ENCODE data around the gene AP1B1. TPM values are rescaled to one million over a fixed set of nuclear protein-coding genes. Genes with fewer than 3 reads are reported as not detected.

Gene AP1B1
- total RNA-seq, 1 experiment from 2014 or later = 77.9 TPM

- TF ChIP-seq ZNF219 (CRISPR knock-in tag; IDR thresholded peaks at IDR 0.05; ENCODE audit: borderline replicate concordance) = peak; percentile 97
- TF ChIP-seq, protein P1, sequence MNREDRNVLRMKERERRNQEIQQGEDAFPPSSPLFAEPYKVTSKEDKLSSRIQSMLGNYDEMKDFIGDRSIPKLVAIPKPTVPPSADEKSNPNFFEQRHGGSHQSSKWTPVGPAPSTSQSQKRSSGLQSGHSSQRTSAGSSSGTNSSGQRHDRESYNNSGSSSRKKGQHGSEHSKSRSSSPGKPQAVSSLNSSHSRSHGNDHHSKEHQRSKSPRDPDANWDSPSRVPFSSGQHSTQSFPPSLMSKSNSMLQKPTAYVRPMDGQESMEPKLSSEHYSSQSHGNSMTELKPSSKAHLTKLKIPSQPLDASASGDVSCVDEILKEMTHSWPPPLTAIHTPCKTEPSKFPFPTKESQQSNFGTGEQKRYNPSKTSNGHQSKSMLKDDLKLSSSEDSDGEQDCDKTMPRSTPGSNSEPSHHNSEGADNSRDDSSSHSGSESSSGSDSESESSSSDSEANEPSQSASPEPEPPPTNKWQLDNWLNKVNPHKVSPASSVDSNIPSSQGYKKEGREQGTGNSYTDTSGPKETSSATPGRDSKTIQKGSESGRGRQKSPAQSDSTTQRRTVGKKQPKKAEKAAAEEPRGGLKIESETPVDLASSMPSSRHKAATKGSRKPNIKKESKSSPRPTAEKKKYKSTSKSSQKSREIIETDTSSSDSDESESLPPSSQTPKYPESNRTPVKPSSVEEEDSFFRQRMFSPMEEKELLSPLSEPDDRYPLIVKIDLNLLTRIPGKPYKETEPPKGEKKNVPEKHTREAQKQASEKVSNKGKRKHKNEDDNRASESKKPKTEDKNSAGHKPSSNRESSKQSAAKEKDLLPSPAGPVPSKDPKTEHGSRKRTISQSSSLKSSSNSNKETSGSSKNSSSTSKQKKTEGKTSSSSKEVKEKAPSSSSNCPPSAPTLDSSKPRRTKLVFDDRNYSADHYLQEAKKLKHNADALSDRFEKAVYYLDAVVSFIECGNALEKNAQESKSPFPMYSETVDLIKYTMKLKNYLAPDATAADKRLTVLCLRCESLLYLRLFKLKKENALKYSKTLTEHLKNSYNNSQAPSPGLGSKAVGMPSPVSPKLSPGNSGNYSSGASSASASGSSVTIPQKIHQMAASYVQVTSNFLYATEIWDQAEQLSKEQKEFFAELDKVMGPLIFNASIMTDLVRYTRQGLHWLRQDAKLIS (CRISPR knock-in tag; IDR thresholded peaks at IDR 0.05; ENCODE audit: borderline replicate concordance) = peak; percentile 88; the same call in 1 of the 2 replicates
- TF ChIP-seq ETV6 (CRISPR knock-in tag; IDR thresholded peaks at IDR 0.05) = peak; percentile 99
- no peak for TF ChIP-seq EMX1 (CRISPR knock-in tag; IDR thresholded peaks at IDR 0.05)
- TF ChIP-seq SMAD4 (CRISPR knock-in tag; IDR thresholded peaks at IDR 0.05) = peak; percentile 90; the same call in 1 of the 2 replicates
- TF ChIP-seq ZMAT4 (CRISPR knock-in tag; IDR thresholded peaks at IDR 0.05) = 0 out of 2 replicates have a peak, but pooled peaks have one; percentile 29
- TF ChIP-seq, protein P2, sequence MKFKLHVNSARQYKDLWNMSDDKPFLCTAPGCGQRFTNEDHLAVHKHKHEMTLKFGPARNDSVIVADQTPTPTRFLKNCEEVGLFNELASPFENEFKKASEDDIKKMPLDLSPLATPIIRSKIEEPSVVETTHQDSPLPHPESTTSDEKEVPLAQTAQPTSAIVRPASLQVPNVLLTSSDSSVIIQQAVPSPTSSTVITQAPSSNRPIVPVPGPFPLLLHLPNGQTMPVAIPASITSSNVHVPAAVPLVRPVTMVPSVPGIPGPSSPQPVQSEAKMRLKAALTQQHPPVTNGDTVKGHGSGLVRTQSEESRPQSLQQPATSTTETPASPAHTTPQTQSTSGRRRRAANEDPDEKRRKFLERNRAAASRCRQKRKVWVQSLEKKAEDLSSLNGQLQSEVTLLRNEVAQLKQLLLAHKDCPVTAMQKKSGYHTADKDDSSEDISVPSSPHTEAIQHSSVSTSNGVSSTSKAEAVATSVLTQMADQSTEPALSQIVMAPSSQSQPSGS (CRISPR knock-in tag; IDR thresholded peaks at IDR 0.05; ENCODE audit: borderline replicate concordance, low read depth) = peak; percentile 76; the same call in 1 of the 2 replicates
- TF ChIP-seq, protein P3, sequence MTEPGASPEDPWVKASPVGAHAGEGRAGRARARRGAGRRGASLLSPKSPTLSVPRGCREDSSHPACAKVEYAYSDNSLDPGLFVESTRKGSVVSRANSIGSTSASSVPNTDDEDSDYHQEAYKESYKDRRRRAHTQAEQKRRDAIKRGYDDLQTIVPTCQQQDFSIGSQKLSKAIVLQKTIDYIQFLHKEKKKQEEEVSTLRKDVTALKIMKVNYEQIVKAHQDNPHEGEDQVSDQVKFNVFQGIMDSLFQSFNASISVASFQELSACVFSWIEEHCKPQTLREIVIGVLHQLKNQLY (CRISPR knock-in tag; IDR thresholded peaks at IDR 0.05) = peak; percentile 97
- no peak for TF ChIP-seq FOXJ3 (CRISPR knock-in tag; IDR thresholded peaks at IDR 0.05; ENCODE audit: borderline replicate concordance)
These were observed 75.2 kb downstream of the AP1B1 start (continued) for GRCh38 chr22:29313126-29313575.

- H3K9me3 Mint-ChIP-seq = peaks cover 3% of the 10 kb centered on the region; the same call in 1 of the 2 replicates
- POLR2A ChIA-PET = no interaction called here
- DNase-seq (ENCODE audit: low spot score) (no peak), ATAC-seq (no peak)
- H3K4me1 Mint-ChIP-seq = peaks cover 20% of the 10 kb centered on the region
- no peak overlapping the region for H3K4me3 Mint-ChIP-seq
- peaks cover 49% of the 10 kb centered on the region for H3K27me3 Mint-ChIP-seq (ENCODE audit: low read depth)
- peaks cover 6% of the 10 kb centered on the region; the same call in 1 of the 2 replicates for H3K36me3 Mint-ChIP-seq
- CTCF ChIA-PET = interaction anchor here (0.5 to 3.3 kb wide), 32 partner anchors 9 to 436 kb away, joined by 3 to 52 read pairs (median 4); partner anchors contain the start of genes AP1B1, EWSR1 and RHBDD3
- no peak overlapping the region; the same call in 1 of the 2 replicates for H3K27ac Mint-ChIP-seq
- no peak for TF ChIP-seq SP1 (CRISPR knock-in tag; conservative IDR thresholded peaks at IDR 0.05)
- no peak for TF ChIP-seq ZNF671 (CRISPR knock-in tag; IDR thresholded peaks at IDR 0.05)
- no peak for TF ChIP-seq RELA (CRISPR knock-in tag; IDR thresholded peaks at IDR 0.05; ENCODE audit: borderline replicate concordance)
- no peak for TF ChIP-seq NR1H2 (CRISPR knock-in tag; IDR thresholded peaks at IDR 0.05)
- TF ChIP-seq PRRX2 (CRISPR knock-in tag; IDR thresholded peaks at IDR 0.05) = no peak
- TF ChIP-seq, protein P4, sequence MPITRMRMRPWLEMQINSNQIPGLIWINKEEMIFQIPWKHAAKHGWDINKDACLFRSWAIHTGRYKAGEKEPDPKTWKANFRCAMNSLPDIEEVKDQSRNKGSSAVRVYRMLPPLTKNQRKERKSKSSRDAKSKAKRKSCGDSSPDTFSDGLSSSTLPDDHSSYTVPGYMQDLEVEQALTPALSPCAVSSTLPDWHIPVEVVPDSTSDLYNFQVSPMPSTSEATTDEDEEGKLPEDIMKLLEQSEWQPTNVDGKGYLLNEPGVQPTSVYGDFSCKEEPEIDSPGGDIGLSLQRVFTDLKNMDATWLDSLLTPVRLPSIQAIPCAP (CRISPR knock-in tag; IDR thresholded peaks at IDR 0.05) = no peak
- TF ChIP-seq, protein P5, sequence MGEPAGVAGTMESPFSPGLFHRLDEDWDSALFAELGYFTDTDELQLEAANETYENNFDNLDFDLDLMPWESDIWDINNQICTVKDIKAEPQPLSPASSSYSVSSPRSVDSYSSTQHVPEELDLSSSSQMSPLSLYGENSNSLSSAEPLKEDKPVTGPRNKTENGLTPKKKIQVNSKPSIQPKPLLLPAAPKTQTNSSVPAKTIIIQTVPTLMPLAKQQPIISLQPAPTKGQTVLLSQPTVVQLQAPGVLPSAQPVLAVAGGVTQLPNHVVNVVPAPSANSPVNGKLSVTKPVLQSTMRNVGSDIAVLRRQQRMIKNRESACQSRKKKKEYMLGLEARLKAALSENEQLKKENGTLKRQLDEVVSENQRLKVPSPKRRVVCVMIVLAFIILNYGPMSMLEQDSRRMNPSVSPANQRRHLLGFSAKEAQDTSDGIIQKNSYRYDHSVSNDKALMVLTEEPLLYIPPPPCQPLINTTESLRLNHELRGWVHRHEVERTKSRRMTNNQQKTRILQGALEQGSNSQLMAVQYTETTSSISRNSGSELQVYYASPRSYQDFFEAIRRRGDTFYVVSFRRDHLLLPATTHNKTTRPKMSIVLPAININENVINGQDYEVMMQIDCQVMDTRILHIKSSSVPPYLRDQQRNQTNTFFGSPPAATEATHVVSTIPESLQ (CRISPR knock-in tag; IDR thresholded peaks at IDR 0.05) = no peak
These were observed 75.9 kb downstream of the AP1B1 start for GRCh38 chr22:29312218-29313125.
